GM21447 (cell line): Measurements from ENCODE around the gene CDK11B.

Experiments used
- ATAC-seq: cut with Tn5 transposase; IDR thresholded peaks from one replicate; pipeline ENCODE4 v1.9.1; 2021; ENCODE audit not compliant: unreplicated experiment

CDK11B gene

DNA sequence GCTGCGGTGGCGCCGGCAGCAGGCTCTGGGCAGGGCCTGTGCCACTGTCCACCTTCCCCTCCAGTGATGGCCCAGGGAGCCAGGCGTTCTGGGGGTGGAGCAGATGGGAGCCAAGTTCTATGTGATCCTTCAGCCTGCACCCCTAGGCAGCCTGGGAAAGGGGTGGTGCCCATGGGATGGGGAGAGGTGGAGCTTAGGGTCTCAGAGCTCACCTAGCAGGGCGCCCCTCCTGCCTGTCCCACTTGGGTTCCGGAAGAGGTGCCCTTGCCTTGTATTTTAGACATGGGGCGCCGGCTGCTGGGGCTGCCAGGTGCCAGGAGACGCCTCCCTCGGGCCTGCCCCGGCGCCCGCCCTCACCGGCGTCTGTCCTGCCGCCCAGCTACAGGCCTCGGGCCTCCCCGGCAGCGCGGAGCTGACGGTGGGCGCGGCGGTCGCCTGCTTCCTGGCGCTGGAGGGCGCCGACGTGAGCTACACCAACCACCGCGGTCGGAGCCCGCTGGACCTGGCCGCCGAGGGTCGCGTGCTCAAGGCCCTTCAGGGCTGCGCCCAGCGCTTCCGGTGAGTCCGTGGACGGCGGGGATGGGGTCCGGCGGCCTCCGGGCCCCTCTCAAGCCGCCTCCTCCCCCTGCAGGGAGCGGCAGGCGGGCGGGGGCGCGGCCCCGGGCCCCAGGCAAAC lies 29.9 kb downstream of the CDK11B start:
- ATAC-seq, result no peak

- ATAC-seq, result no peak
These were observed 30.7 kb downstream of the CDK11B start for GRCh38 chr1:1627829-1628753.

DNA sequence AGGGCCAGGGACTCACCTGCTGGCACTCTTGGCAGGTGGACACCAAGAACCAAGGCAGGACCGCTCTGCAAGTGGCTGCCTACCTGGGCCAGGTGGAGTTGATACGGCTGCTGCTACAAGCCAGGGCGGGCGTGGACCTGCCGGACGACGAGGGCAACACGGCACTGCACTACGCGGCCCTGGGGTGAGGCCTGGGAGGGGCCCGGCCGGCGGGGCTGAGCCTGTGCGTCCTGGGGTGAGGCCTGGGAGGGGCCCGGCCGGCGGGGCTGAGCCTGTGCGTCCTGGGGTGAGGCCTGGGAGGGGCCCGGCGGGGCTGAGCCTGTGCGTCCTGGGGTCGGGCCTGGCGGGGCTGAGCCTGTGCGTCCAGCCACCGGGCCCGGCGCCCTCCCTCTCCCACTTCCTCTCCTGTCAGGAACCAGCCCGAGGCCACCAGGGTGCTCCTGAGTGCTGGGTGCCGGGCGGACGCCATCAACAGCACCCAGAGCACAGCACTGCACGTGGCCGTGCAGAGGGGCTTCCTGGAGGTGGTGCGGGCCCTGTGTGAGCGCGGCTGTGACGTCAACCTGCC lies 31.5 kb downstream of the CDK11B start:
- ATAC-seq, result no peak

DNA sequence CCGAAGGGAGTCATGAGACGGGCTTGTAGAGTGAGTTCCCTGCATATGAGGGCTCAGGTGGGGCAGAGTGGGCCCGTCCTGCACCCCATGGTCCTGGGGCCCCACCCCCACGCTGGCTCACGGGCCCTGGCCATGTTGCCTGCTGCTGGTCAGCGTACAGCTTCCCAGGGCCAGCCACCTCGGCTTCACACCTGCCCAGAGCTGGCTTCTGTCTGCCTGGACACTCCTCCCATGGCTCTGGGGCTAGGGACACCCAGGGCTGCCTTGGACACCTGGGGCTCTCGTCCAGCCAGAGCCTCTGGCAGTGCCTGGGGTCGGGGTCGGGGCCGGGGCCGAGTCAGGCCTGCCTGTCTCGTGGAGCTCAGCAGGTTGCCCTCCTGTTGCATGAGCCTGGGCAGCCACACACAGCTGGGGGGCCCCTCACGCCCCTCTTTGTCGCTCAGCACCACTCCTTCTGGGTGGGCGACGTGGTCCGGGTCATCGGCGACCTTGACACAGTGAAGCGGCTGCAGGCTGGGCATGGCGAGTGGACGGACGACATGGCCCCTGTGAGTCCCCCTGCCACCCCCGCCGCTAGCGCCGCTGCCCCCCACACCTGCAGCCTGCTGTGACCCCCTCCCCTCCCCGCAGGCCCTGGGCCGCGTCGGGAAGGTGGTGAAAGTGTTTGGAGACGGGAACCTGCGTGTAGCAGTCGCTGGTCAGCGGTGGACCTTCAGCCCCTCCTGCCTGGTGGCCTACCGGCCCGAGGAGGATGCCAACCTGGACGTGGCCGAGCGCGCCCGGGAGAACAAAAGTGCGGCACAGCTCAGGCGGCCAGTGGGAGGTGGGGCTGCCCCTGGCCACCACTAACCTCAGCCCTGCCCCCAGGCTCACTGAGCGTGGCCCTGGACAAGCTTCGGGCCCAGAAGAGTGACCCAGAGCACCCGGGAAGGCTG lies 32.3 kb downstream of the CDK11B start:
- no peak for ATAC-seq

- no peak for ATAC-seq
These were observed 33.0 kb downstream of the CDK11B start for GRCh38 chr1:1625824-1626206.

GRCh38 chr1:1625404-1625775 lies 33.4 kb downstream of the CDK11B start:
- ATAC-seq, result no peak

DNA sequence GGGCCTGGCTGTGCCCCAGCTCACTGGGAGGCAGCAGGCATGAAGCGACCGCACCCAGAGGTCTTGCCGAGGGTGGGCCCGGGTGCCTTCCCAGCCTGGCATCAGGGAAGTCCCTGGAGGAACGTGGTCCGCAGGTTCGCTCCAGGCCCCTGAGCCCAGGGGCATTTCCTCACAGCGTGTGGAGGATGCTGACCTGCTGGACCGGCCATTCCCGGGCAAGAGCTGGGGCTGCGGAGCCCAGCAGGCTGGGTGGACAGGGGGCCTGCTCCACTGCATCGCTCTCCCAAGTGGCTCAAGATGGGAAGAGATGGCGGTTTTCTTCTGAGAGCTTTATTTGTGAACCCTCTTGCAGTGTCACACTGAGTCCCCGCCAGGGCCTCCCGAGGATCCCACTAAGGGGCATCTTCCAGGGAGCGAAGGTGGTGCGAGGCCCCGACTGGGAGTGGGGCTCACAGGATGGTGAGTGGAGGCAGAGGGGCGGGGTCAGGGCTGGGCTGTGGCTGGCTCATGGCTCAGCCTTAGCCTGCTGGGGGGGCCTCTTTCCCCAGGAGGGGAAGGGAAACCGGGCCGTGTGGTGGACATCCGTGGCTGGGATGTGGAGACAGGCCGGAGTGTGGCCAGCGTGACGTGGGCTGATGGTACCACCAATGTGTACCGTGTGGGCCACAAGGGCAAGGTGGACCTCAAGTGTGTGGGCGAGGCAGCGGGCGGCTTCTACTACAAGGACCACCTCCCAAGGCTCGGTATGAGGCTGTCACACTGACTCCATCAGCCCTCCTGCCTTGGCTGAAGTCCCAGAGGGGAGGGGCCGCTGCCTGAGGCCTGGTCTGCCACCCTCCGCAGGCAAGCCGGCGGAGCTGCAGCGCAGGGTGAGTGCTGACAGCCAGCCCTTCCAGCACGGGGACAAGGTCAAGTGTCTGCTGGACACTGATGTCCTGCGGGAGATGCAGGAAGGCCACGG lies 34.1 kb downstream of the CDK11B start:
- ATAC-seq, result no peak

DNA sequence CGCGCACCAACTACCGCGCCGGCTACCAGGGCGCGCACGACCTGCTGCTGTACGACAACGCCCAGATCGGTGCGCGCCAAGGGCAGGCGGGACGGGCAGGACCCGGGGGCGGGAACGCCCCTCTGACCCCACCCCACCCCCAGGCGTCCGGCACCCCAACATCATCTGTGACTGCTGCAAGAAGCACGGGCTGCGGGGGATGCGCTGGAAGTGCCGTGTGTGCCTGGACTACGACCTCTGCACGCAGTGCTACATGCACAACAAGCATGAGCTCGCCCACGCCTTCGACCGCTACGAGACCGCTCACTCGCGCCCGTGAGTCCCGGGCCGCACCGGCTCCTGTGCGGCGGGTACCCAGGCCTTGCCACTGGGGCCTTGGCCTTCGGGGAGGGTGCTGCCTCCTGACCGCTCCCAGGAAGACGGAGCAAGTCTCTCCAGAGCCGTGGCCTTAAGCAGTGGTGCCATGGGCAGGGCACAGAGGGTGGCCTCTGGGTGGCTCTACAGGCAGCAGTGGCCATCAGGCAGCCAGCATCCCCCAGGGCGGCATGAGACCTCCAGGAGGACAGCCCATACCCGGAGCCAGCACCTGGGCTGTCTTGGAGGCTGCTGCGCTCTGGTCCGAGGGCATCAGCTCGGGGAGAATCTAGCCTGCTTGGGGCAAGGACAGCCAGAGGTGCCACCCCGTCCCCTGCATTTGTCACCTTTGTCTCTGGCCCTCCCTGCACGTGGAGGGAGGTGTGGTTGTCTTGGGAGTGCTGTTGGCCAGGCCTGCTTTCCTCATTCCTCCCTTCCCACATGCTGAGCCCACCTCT lies 35.0 kb downstream of the CDK11B start:
- no peak for ATAC-seq

GRCh38 chr1:1623181-1623630 lies 35.6 kb downstream of the CDK11B start:
- ATAC-seq, result no peak

- no peak for ATAC-seq
These were observed 36.1 kb downstream of the CDK11B start for GRCh38 chr1:1622788-1623094.

- ATAC-seq, result no peak
These were observed 36.6 kb downstream of the CDK11B start for GRCh38 chr1:1622010-1622787.

DNA sequence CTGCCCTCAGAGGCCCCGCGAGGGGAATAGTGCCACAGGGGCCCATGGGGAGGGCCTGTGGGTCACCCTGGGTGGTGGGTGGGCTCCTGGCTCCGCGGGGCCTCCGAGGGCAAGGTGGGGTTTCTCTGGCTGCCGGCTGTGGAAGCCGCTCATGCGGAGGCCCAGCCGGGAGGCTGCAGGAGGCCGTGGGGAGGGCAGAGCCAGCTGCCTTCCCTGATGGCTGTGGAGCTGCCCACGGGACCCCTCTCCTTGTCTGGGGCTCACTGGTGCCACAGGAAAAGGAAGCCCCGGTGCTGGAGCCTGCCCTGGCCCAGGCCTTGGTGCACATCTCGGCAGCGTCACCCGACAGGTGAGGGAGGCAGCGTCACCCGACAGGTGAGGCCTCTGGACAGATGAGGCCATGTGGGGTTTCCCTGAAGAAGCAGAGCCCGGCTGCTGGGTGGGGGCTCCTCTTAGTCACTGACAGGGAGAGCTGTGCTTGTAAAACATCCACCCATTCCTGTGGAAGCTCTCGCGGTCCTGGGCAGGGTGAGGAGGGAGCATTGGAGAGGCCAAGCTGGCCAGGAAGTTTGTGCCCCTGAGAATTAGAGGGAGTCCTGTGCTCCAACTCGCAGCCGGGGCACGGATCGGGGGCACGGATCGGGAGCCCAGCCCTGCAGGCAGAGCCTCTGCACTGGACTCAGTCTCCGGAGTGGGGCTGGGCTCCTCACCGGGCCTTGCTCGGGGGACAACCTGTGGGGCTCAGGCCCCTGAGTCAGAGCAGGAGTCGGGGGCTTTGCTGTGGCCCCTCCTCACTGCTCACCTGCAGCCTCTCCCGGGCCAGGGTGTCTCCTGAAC lies 37.4 kb downstream of the CDK11B start:
- ATAC-seq, result no peak

- ATAC-seq, result no peak
These were observed 38.2 kb downstream of the CDK11B start for GRCh38 chr1:1620433-1621139.

DNA sequence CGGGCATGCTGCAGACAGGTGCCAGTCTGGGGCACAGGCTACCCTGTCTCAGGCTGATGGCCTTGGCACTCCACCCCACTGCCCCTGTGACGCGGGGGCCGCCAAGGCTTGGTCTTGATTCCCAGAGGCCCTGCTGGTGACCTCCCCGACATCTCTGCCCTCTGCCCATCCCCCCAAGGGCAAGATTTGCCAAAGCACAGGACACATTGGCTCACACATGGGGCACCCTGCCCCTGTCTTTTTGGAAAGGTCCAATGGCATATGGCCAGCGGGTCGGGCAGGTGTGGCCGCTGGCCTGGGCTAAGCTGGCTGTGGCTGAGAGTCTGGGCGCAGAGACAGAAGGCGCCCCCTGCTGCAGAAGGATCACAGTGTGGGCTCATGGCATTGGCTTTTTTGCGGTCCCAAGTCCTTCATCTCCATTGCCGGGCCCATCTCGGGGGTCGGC lies 38.9 kb downstream of the CDK11B start:
- ATAC-seq, result no peak

DNA sequence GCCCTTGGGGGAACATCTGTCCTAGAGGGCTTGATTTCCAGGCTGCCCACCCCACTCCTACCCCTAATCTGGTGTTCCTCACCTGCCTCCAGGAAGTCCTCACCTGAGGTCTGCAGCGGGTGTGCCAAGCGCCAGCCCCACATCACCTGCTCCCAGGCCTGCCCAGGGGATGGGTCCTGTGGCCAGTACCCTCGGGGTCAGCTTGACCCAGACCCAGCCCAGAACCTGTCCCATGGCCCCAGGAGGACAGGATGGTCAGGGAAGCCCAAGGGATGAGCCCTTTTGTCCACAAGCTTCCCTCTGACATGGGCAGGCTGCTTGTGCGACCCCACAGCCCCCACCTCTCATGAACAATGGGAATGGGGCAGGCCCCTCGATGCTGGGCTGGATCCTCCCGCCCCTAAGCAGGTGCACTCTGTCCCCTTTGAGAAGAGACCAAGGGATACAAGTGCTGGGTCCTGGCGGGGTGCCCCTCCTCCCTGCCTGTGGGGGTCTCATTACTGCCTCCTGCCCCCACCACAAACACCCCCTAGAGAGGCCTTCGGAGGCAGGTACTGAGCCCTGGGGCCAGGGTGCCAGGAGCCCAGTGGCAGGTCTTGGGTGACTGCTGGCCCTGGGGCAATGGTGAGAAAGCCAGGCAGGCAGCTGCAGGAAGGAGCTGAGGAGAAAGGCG lies 40.3 kb downstream of the CDK11B start:
- no peak for ATAC-seq

DNA sequence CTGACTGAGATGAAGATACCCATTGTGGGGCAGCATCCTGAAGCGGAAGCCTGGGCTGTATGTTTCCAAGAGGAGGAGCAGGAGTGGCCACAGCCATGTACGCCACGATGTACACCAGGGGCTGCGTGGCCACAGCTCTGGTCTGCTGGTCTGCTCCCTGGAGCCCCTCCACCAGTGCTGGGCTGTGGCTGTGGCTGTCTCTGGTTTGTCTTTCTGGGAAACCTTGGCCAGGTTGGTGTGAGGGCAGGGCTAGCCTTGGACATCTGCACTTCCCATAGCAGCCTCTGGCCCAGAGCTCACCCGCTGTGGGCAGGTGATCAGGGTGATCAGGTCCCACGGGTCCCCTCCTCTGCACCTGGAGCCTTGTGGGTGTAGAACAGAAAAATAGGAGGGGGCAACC lies 40.9 kb downstream of the CDK11B start:
- no peak for ATAC-seq
